DND-41 (cell line): ENCODE data around the gene BMPR1A.

Experiments used
- CTCF ChIP-seq: IDR thresholded peaks from 2 replicates; pipeline ENCODE4 v1.5.1; 2012; ENCODE audit warnings: borderline replicate concordance, low read length, moderate library complexity, mild to moderate bottlenecking; ENCODE audit not compliant: poor library complexity, severe bottlenecking; ENCODE audit errors: extremely low read depth
- EZH2 ChIP-seq: IDR thresholded peaks from 3 replicates; pipeline ENCODE4 v1.6.1; 2012; ENCODE audit warnings: borderline replicate concordance, low read depth, mild to moderate bottlenecking, moderate library complexity, low read length, inconsistent platforms; ENCODE audit not compliant: severe bottlenecking

GRCh38 chr10:86899132-86899531 lies 142.7 kb downstream of the BMPR1A start:
- TF ChIP-seq CTCF (no peak), EZH2 (no peak)
